ENCODE results near the gene MYBPH.

Gene MYBPH

GRCh38 chr1:203169770-203170520 lies 5.7 kb downstream of the MYBPH start:
- H3K27me3 ChIP-seq (replicated peaks) = peaks cover 1% of the 10 kb centered on the region
- H3K4me3 ChIP-seq (ENCODE audit: low read depth, low read length) = no peak overlapping the region
- TF ChIP-seq CTCF (IDR thresholded peaks at IDR 0.05; ENCODE audit: low read depth, low read length, missing control alignments) = no peak
- H3K27ac ChIP-seq = no peak overlapping the region
- no peaks in the 10 kb centered on the region for H3K36me3 ChIP-seq (replicated peaks)
- in situ Hi-C loops (cut with HindIII; ENCODE audit: low pct_ligation_motif_present, low sequenced_read_pairs) = no loop called here
- no peak for DNase-seq

GRCh38 chr1:203168991-203169390 lies 6.6 kb downstream of the MYBPH start:
- in situ Hi-C loops (cut with HindIII; ENCODE audit: low pct_ligation_motif_present, low sequenced_read_pairs) = no loop called here
- no peak overlapping the region for H3K27ac ChIP-seq
- H3K4me3 ChIP-seq (ENCODE audit: low read depth, low read length) = no peak overlapping the region
- peaks cover 1% of the 10 kb centered on the region for H3K27me3 ChIP-seq (replicated peaks)
- DNase-seq = no peak
- no peaks in the 10 kb centered on the region for H3K36me3 ChIP-seq (replicated peaks)
- TF ChIP-seq CTCF (IDR thresholded peaks at IDR 0.05; ENCODE audit: low read depth, low read length, missing control alignments) = no peak

GRCh38 chr1:203168256-203168786 lies 7.3 kb downstream of the MYBPH start:
- no peak for TF ChIP-seq CTCF (IDR thresholded peaks at IDR 0.05; ENCODE audit: low read depth, low read length, missing control alignments)
- Histone ChIP-seq H3K36me3 (replicated peaks) (no peaks in the 10 kb centered on the region), H3K27me3 (replicated peaks) (peaks cover 1% of the 10 kb centered on the region), H3K27ac (no peak overlapping the region), H3K4me3 (ENCODE audit: low read depth, low read length) (no peak overlapping the region)
- DNase-seq = no peak
- in situ Hi-C loops (cut with HindIII; ENCODE audit: low pct_ligation_motif_present, low sequenced_read_pairs) = no loop called here

GRCh38 chr1:203167913-203168200 lies 7.8 kb downstream of the MYBPH start:
- no peak overlapping the region for H3K27ac ChIP-seq
- no peak overlapping the region for H3K4me3 ChIP-seq (ENCODE audit: low read depth, low read length)
- DNase-seq = no peak
- no peaks in the 10 kb centered on the region for H3K36me3 ChIP-seq (replicated peaks)
- TF ChIP-seq CTCF (IDR thresholded peaks at IDR 0.05; ENCODE audit: low read depth, low read length, missing control alignments) = no peak
- in situ Hi-C loops (cut with HindIII; ENCODE audit: low pct_ligation_motif_present, low sequenced_read_pairs) = no loop called here
- peaks cover 1% of the 10 kb centered on the region for H3K27me3 ChIP-seq (replicated peaks)

- no peak for DNase-seq
- Histone ChIP-seq H3K4me3 (ENCODE audit: low read depth, low read length) (no peak overlapping the region), H3K36me3 (replicated peaks) (no peaks in the 10 kb centered on the region), H3K27me3 (replicated peaks) (peaks cover 1% of the 10 kb centered on the region), H3K27ac (no peak overlapping the region)
- in situ Hi-C loops (cut with HindIII; ENCODE audit: low pct_ligation_motif_present, low sequenced_read_pairs) = no loop called here
- TF ChIP-seq CTCF (IDR thresholded peaks at IDR 0.05; ENCODE audit: low read depth, low read length, missing control alignments) = no peak
Observed at GRCh38 chr1:203167026-203167912, 8.4 kb downstream of the MYBPH start.

Measured in brain microvascular endothelial cell (primary cell).